ENCODE measurements around the gene MYT1.

The MYT1 gene

DNA sequence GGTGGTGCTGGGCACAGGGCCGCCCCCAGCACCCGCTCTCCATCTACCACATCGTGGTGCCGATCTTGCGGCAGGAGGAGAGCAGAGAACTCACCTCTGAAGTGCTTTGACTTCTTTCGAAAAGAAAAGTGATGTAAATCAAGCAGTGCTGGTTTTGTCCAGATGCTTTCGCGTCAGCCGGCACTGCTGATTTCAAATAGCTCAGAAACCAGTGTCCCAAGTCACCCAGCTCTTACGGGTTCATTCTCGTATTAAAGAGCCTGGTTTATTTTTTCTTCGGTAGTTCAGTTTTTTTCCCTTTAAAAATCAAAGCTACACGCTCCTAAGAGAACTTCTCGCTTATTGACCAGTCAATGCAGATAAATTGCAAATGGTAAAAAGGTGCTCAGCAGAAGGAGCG is 32.1 kb downstream of the MYT1 start:
- no peak for DNase-seq

DNA sequence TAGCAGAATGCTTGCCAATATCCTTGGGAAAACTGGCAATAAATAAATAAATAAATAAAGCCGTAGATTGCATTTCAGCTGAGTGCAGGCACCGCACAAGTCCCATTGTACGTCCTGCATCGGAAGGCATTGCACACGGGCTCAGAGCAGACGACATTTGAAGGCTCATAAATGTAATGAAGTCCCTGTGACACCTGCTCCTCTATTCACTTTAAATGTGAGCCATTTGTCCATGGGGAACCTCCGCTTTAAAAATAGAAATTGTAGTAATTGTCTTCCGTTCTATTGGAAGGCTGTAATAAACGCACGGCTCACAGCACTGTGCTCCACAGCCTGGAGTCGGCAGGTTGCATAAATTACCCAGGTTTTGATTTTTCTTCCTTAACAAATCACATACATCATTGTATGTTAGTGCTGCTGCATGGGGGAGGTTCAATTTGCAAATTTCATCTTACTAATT is 32.6 kb downstream of the MYT1 start:
- DNase-seq: no peak

DNA sequence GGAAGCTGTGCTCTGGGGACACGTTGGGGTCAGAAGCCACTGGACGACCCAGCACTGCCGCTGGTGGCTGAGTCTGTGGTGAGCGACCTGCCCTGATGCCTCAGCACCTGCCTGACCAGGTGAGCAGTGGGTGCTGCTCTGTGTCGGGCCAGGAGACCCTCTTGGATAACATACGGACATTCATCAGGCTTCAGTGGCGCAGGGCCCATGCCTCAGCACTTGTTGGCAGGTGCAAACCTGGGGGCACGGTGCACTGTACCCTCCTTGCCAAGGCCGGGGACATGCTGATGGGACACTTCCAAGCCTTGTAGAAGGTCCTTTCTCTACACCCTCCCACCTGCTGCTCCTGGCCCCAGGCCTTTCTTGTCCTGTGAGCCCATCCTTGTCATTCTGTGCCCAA is 34.1 kb downstream of the MYT1 start:
- DNase-seq: no peak

DNA sequence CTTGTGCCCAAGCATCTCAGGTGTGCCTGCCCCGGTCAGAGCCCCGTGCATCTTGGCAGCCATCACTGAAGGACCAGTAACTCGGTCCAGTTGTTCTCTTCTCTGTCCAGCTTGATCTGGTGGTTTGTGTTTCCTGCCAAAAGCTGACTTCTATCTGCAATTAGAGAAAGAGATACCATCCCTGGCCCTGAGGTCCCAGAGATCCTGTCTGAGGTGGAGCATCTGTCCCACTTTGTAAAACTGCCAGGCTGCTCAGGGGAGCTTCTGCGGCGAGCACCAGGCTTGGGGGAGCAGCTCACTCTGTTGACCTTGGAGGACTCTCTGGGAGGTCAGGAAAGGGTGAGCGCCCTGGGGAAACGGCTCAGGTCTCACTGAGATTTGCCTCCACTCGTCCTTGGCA is 35.1 kb downstream of the MYT1 start:
- no peak for DNase-seq

DNA sequence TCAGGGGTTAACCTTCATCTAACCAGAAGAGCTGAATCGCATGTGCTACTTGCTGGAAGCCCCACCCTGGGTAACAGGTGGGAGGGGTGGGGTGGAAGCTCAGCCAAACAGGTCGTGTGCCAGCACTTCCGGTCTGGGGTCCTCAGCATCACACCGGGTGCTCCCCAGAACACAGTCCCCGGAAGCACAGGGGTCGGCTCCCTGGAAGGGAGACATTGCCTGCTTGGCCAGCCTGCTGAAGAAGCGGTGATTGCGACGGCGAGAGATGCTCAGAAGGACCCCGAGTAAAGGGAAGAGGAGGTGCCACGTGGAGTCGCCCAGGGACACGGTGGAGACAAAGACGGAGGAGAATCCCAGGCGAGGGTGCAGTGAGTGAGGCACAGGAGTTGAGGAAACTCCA is 36.5 kb downstream of the MYT1 start:
- no peak for DNase-seq

DNA sequence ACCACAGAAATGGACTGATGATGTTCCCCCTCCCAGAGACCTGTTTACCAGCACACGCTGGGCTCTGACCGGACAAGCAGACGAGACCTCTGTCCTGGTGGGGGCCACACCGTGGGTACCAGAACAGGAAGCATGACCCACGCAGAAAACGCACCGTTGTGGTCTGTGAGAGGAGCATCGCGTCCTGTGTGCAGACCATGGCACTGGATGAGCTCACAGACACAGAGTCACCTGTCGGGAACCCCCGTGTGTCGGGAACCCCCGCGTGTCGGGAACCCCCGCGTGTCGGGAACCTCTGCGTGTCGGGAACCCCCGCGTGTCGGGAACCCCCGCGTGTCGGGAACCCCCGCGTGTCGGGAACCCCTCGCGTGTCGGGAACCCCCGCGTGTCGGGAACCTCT is 37.4 kb downstream of the MYT1 start:
- no peak for DNase-seq

DNA sequence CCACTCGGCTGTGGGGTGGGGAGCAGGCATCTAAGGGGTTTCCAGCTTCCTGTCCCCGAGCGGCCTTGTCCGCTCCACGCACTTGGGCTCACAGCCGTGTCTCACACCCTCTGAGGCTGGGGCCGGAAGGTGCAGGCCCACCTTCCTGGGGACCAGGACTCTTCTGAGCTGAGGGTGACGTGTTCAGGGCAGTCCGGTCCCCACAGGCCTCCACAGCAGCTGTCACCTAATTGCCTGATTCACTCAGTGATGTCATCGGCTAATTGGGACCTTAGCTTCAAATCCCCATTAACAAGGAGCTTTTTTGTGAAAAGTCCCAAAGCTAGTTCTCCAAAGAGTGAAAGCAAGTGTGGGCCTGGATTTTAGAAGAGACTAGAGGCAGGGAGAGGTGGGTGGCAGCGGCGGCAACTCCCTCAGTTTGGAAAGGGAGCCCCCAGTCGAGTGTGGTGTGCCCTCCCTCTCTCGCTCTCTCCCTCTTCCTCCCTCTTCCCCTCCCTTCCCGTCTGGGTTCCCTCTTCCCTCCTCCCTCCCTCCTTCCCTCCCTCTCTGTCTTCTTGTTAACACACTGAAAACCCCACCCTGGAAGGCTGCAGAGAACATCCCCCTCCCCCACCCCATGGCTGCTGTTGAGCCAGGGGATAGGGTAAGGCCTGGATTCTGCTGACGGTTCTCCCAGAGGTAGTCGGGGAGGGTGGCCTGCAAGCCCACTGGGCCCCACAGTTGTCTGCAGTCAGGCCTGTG is 39.0 kb downstream of the MYT1 start:
- no peak for DNase-seq

DNA sequence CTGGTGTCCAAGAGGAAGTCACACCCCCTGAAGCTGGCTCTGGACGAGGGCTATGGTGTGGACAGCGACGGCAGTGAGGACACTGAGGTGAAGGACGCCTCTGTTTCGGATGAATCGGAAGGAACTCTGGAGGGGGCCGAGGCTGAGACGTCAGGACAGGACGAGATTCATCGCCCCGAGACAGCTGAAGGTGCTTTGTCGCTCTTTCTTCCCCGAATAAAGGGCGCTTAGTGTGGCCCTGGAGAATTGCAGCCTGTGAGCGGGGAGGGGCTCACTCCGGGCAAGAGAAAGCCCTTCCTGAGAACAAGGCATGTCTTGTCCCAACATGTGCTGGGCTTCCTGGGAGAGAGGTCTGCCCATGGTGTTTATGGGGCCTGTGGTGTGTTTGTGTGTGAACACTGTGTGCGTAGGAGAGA is 41.4 kb downstream of the MYT1 start:
- no peak for DNase-seq

DNA sequence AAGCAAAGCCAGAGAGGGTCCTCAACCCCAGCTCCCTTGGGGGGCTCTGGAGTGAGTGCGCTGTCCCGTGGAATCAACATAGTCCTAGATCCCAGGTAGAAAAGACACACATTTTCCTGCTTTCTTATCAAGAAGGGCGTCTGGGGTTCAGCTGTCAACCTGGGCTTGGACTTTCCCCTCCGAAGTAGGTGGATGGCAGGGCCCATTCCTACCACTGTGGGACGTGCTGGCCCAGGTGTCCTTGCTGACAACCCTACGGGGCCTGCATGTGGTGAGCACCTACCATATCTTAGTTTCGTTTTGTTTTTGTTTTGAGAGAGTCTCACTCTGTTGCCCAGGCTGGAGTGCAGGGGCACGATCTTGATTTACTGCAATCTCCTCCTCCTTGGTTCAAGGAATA is 42.4 kb downstream of the MYT1 start:
- no peak for DNase-seq

DNA sequence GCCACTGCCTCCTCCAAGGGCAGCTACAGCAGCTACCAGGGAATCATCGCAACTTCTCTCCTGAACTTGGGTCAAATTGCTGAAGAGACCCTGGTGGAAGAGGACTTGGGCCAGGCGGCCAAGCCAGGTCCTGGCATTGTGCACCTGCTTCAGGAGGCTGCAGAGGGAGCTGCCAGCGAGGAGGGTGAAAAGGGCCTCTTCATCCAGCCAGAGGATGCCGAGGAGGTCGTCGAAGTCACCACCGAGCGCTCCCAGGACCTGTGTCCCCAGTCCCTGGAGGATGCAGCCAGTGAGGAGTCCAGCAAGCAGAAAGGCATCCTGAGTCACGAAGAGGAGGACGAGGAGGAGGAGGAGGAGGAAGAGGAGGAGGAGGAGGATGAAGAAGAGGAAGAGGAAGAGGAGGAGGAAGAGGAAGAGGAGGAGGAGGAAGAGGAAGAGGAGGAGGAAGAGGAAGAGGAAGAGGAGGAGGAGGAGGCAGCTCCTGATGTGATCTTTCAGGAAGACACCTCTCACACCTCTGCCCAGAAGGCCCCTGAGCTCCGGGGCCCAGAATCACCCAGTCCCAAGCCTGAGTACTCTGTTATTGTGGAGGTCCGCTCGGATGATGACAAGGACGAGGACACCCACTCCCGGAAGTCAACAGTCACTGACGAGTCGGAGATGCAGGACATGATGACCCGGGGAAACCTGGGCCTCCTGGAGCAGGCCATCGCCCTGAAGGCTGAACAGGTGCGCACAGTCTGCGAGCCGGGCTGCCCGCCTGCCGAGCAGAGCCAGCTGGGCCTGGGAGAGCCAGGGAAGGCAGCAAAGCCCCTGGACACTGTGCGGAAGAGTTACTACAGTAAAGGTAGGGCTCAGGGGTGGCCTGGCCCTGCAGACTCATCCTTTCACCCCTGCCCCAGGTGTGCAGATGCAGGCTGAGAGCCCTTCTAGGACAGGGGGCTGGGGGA is 43.7 kb downstream of the MYT1 start:
- no peak for DNase-seq

DNA sequence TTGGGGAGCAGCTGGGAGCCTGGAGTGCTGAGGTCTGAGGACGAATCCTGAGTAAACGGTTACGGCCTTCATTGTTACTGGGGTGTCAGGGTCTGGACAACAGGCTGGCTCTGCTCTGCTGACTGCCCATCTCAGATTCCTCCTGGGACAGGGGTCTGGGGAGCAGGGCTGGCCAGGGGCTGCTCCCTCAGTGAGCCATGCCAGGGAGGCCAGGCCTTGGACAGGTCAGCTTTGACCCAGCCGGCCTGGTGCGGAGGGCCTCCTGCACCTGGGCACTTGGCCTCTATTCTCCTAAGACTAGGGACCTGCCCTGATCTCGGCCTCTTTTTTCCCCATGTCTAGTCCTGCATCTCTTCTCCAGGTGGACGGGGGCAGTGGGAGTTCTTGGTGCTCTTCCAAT is 44.9 kb downstream of the MYT1 start:
- no peak for DNase-seq

DNA sequence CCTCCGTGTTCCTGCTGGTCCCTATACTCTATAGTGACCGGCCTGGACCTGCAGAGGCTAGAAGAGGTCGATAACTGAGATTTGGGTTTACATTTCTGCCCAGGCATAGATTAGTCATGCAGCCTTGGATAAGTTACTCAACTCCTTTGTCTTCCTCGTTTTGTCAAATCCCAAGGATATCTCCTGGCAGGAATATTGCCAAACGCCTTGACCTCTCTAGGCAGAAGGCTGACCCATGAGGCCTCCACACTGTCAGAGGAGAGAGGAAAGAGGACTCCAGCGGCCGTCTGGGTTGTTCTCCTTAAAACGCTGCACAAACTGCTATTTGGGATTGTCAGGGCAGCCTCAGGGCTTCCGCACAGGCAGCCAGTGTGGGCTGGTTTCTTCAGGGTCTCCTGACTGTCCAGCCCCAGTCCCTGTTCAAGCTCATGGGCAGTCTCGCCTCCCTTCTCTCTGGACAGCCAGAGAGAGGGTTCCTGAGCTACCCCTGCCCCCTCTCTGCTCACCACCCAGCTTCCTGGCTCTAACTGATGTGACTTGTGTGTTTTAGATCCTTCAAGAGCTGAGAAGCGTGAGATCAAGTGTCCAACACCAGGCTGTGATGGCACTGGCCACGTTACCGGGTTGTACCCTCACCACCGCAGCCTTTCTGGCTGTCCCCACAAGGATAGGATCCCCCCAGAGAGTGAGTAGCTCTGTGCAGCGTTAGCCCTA is 46.6 kb downstream of the MYT1 start:
- no peak for DNase-seq

DNA sequence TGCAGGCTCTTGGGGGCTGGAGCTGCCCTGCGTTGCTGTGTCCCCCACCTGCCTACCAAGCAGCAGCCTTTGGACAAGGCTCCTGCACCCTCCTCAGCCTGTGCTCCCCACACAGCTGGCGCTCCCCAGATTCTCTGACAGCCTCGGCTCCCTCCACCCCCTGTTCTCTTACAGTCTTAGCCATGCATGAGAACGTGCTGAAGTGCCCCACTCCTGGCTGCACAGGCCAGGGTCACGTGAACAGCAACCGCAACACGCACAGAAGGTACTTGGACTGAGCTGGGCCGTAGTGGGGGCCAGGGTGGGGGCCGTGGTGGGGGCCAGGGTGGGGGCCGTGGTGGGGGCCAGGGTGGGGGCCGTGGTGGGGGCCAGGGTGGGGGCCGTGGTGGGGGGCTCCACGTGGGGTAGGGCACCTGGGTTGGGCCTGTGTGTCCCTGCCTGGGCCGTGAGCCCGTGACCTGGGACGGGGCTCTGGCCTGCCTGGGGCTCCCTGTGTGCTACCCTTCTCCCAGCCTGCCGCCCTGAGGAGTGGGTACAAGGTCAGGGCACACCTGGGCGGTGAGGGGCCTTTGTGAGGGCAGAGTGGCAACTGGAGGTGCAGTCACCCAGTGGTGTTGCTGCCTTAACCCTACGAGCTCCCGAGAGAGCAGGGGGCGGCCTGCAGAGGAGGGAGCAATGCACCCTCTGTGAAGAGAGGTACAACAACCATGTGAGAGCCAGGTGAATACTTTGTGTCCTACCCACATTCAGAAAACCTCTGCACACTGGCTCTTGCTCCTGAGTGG is 47.8 kb downstream of the MYT1 start:
- no peak for DNase-seq

DNA sequence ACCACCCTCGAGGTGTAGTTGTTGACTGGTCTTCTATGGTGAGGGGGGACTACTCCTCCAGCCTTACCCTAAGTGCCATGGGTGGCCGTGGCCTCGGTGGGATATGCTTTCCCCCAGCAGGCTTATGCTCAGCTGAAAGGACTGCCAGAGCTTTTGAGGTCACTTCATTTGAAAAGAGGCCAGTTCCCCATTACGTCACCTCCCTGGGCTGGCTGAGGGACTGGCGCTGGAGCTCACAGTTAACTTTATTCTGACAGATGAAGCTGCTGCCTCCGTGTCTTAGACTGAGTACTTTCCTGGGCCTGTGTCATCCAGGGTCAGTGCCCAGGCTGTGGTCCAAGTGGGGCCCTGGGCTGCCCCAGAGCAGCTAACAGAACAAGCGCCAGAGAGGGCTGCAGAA is 48.5 kb downstream of the MYT1 start:
- no peak for DNase-seq

DNA sequence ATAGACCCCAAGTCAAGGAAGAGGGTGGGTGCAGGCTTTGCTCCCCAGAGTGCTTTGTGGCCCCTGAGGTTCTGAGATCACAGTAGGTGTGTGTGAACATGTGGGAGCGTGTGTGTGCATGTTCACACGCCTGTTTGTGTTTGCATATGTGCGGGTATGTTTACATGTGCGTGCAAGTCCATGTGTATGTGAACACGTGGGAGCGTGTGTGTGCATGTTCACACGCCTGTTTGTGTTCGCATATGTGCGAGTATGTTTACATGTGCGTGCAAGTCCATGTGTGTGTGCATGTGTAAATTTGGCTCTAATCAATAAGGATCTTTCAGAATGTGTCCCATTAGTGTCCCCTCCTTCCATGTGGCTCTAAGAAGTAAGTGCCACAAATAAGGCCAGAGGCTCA is 49.9 kb downstream of the MYT1 start:
- DNase-seq: no peak

DNA sequence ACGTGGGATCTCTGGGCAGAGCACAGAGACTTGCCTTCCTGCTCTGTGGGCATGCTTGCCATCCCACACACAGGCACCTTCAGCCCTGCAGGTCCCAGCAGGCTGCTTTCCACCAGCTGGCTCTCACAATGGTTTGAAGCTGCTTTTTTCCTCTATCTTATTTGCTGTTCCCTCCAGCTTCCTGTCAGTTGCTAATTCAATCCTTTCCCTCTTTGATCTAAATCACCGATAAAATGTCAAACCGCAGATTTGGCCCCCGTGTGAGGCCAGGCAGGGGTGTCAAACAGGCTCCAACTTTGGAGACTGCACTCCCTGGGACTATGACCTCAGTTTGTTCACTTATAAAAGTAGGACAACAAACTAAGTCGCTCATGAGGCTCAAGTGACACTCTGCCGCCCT is 50.7 kb downstream of the MYT1 start:
- DNase-seq: no peak

DNA sequence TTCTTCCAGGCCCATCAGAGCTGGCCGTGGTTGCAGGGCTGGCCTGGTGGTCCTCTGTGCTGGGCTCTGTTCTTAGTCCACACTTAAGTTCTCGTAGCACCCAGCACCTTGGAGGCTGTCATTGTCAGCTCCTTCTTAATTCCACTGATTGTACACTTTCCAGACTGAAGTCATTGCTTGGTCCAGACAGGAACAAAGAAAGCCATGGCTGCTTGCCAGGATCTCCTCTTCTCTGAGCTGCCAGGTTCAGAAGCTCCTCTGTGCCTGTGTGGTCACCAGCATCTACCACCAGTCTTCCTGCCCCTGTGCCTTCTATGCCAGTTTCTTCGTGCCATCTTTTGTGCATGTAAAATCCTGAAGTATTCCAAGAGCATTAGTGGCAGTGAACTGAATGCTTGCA is 51.8 kb downstream of the MYT1 start:
- no peak for DNase-seq

DNA sequence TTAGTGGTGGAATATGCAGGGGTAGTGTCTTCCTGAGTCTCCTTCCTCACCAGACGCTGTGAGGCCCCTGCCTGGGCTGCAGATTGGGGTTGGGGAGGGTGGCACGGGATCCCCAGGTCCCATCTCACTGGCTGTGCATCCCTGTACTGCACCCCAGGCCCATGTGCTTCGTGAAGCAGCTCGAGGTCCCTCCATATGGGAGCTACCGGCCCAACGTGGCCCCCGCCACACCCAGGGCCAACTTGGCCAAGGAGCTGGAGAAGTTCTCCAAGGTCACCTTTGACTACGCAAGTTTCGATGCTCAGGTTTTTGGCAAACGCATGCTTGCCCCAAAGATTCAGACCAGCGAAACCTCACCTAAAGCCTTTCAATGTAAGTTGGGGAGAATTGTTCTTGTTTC is 52.7 kb downstream of the MYT1 start:
- no peak for DNase-seq

DNA sequence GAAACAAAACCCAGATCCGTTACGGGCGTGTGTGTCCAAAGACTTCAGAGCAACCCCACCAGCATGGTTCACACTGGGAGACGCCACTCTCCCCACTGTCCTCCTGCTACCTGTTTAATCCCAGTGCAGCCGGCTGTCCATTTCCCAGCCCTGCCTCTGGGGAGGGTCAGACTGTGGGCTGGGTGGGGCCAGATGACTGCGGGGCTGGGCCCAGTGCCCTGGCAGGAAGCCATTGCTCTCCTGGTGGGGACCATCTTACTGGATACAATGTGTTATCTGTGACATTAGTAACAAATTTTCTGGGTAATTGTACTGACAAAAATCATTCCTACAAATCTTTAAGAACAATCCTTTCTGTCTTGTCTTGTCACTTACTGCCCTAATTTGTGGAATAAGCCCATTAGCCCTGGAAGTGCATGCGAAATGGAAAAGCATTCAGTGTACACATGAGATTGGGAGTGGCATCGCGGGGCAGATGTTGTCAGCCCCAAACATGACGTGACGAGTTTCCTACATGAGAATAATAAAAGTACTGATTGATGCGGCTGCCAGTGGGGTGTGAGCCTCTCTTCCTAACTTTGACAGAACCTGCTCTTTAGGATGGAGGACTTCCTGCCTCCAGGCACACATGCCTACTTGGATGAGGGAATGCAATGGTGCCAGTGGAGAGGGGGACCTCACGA is 53.4 kb downstream of the MYT1 start:
- DNase-seq: no peak

DNA sequence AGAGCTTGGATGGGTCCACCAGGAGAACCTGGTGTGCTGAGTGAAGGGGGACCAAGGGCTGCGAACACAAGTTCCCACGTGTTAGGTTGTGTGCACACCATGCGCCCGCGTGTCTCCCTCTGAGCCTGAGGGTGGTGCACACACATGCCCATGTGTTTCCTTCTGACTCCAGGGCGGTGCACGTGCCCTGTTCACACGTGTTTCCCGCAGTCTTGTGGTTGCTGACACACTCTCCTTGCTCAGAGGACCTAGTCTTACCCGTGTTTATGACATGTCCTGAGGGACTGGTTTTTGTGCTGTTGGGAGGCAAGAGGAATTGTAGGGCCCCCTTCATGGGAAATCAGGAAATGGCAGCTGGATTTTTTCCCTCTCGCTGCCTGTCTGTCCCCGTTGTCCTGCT is 55.0 kb downstream of the MYT1 start:
- DNase-seq: no peak

DNA sequence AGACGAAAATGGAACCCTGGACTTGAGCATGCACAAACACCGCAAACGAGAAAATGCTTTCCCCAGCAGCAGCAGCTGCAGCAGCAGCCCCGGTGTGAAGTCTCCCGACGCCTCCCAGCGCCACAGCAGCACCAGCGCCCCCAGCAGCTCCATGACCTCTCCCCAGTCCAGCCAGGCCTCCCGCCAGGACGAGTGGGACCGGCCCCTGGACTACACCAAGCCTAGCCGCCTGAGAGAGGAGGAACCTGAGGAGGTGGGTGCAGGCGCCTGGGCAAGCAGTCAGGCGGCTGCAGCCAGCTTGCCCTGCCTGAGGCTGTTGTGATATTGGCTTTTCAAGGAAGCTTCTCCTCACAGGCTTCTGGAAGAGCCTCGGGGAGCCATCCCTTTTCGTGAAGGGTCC is 55.5 kb downstream of the MYT1 start:
- no peak for DNase-seq

DNA sequence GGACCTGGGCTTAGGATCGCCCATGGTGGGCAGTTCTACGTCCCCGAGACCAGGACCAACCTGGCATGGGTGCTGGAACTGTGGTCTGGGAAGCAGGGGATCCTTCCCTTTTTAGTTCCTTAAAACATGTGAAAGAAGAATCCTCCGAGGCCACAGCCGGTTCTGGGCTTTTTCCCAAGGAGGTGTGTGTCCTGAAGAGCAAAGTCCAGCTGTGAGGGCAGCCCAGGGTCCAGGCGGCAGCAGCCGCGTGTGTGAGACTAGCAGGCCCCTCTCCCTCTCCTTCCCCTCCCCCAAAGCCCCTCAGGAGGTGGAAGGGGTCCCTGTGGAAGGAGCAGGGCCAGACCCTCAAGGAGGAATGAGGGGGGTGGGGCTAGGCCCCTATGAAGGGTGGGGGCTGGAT is 56.2 kb downstream of the MYT1 start:
- no peak for DNase-seq
